Measurements from ENCODE around the gene ART5. TPM values are rescaled to one million over a fixed set of nuclear protein-coding genes. Genes with fewer than 3 reads are reported as not detected.

ART5 gene
- total RNA-seq, 1 donor from 2014 or later = 6.1 TPM

DNA sequence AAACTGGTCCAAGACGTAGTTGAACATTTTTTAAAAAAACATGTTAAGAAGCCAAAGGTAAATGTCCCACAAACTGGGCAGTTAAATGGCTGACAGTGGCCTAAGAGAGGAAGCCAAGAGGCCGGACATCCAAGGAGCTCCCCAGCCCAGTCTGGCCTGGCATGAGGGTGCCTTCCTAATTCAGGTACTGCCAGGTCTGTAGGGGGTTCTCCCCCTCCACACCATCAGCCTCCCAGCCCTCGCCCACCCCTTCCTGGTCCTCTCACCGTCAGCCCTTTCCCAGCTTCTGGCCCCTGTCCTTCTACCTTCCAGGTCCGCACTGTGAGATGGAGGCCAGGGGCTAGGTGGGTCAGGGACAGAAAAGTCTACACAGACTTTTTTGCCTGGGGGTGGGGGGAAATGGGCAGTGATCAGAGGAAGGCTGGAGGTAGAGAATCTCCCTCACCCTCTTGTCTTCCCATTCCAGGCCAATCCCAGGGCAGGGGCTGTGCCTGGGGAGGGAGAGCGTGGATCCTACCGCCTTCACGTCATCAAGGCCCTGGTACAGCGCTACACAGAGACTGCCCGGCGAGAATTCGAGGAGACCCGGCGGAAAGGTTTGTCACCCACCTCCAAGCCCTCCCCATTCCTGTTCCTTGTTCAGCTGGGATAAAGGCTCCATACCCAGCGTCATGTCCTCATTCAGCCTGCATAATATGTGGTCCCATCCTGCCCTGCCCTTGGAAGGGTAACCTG, 6.0 kb downstream of the ART5 start:
- no peak overlapping the region for H3K27ac Mint-ChIP-seq
- no peaks in the 10 kb centered on the region for H3K36me3 Mint-ChIP-seq
- DNase-seq (ENCODE audit: low spot score in 2 of 2, unreplicated experiment in 2 of 2) = no peak
- TF ChIP-seq, protein P1, sequence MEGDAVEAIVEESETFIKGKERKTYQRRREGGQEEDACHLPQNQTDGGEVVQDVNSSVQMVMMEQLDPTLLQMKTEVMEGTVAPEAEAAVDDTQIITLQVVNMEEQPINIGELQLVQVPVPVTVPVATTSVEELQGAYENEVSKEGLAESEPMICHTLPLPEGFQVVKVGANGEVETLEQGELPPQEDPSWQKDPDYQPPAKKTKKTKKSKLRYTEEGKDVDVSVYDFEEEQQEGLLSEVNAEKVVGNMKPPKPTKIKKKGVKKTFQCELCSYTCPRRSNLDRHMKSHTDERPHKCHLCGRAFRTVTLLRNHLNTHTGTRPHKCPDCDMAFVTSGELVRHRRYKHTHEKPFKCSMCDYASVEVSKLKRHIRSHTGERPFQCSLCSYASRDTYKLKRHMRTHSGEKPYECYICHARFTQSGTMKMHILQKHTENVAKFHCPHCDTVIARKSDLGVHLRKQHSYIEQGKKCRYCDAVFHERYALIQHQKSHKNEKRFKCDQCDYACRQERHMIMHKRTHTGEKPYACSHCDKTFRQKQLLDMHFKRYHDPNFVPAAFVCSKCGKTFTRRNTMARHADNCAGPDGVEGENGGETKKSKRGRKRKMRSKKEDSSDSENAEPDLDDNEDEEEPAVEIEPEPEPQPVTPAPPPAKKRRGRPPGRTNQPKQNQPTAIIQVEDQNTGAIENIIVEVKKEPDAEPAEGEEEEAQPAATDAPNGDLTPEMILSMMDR (IDR thresholded peaks at IDR 0.05; ENCODE audit: unreplicated experiment) = no peak
- no peaks in the 10 kb centered on the region for H3K9me3 Mint-ChIP-seq
- H3K4me1 Mint-ChIP-seq = no peaks in the 10 kb centered on the region
- H3K4me3 Mint-ChIP-seq = no peak overlapping the region
- no peaks in the 10 kb centered on the region for H3K27me3 Mint-ChIP-seq (ENCODE audit: low read depth)

DNA sequence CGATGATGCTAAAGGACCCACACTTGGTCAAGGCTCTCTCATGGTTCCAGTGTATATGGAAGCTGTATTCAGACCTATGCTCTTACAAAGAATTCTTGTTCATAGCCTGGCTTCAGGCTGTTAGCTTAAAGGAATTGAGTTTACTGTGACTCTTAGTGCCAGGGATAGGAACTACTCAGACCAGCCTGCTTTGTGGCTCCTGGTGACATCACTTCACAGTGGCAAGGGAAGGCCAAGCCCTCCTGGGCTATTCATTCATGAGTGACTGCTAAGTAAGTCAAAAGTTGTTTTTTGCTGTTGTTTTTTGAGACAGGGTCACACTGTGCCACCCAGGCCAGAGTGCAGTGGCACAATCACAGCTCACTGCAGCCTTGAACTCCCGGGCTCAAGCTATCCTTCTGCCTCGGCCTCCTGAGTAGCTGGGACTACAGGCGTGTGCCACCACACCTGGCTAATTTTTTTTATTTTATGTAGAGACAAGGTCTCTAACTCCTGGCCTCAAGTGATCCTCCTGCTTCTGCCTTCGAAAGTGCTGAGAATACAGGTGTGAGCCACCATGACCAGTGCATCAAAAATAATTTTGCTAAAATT, 9.6 kb downstream of the ART5 start:
- no peaks in the 10 kb centered on the region for H3K4me1 Mint-ChIP-seq
- no peak for DNase-seq (ENCODE audit: low spot score in 2 of 2, unreplicated experiment in 2 of 2)
- H3K27ac Mint-ChIP-seq = no peak overlapping the region
- H3K9me3 Mint-ChIP-seq = no peaks in the 10 kb centered on the region
- TF ChIP-seq, protein P1 (IDR thresholded peaks at IDR 0.05; ENCODE audit: unreplicated experiment) = no peak
- H3K27me3 Mint-ChIP-seq (ENCODE audit: low read depth) = no peaks in the 10 kb centered on the region
- H3K36me3 Mint-ChIP-seq = no peaks in the 10 kb centered on the region
- no peak overlapping the region for H3K4me3 Mint-ChIP-seq

DNA sequence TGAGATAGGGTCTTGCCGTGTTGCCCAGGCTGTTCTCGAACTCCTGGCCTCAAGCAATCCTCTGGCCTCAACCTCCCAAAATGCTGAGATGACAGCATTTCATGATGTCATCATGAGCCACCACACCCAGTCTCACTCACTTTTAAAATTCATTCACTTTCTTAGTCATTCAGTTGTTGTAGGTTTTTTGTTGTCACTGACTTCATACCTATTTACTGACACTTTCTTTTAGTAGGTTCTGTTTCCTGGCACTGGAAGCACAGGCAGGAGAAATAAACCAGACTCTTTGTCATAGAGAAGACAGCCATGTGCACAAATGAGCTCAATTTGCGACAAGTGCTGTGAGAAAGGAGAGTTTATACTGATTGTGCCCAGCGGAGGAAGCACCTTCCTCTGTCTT, 10.5 kb downstream of the ART5 start:
- Mint-ChIP-seq H3K36me3 (no peaks in the 10 kb centered on the region), H3K9me3 (no peaks in the 10 kb centered on the region), H3K4me3 (no peak overlapping the region), H3K27ac (no peak overlapping the region), H3K27me3 (ENCODE audit: low read depth) (no peaks in the 10 kb centered on the region), H3K4me1 (no peaks in the 10 kb centered on the region)
- no peak for DNase-seq (ENCODE audit: low spot score in 2 of 2, unreplicated experiment in 2 of 2)
- TF ChIP-seq, protein P1 (IDR thresholded peaks at IDR 0.05; ENCODE audit: unreplicated experiment) = no peak

DNA sequence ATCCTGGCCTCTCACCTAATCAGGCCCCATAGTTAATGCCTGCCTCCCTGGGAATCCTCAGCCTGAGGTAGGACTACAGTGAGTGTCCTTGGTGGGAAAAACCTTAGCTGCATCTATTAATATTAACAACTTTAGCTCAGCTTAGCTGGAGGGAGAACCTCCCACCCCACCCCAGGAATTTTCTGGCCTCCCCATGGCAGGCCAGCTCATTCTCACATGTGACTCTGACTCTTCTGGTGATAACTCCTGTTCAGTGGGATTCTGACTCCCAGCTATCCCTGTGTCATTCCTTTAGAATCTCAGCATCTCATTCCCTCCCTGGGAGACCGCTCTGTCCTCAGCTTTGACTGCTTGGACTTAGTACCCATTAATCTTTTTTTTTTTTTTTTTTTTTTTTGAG, 14.5 kb downstream of the ART5 start:
- H3K27ac Mint-ChIP-seq = no peak overlapping the region
- H3K4me1 Mint-ChIP-seq = no peaks in the 10 kb centered on the region
- no peaks in the 10 kb centered on the region for H3K9me3 Mint-ChIP-seq
- TF ChIP-seq, protein P1 (IDR thresholded peaks at IDR 0.05; ENCODE audit: unreplicated experiment) = no peak
- no peaks in the 10 kb centered on the region for H3K27me3 Mint-ChIP-seq (ENCODE audit: low read depth)
- H3K36me3 Mint-ChIP-seq = no peaks in the 10 kb centered on the region
- no peak overlapping the region for H3K4me3 Mint-ChIP-seq
- DNase-seq (ENCODE audit: low spot score in 2 of 2, unreplicated experiment in 2 of 2) = no peak

DNA sequence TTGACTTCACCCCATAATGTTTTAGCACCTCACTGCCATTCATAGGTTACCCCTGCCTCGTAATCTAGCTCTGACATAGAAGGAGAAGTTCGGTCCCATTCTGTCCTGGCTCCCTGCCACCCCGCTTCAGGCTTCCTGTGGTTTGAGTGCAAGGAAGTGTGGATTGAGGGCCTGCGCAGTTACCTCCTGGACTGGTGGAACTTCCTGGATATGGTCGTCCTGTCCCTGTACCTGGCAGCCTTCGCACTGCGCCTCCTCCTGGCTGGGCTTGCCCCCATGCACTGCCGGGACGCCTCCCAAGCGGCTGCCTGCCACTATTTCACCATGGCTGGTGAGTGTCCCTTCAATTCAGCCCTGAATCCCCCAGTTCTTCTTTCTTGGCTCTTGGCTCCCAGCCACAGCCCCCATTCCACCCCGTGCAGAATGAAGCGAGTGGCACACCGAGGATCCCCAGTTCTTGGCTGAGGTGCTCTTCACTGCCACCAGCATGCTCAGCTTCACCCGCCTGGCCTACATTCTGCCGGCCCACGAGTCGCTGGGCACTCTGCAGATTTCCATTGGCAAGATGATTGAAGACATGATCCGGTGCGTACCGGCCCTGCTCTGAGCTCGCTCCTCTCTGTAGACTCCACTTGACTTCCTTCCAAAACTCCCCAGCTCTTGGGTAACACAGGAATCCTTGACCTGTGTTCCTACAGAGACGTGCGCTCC, 15.4 kb downstream of the ART5 start:
- no peak for DNase-seq (ENCODE audit: low spot score in 2 of 2, unreplicated experiment in 2 of 2)
- H3K27me3 Mint-ChIP-seq (ENCODE audit: low read depth) = no peaks in the 10 kb centered on the region
- H3K9me3 Mint-ChIP-seq = no peaks in the 10 kb centered on the region
- H3K27ac Mint-ChIP-seq = no peak overlapping the region
- H3K4me1 Mint-ChIP-seq = no peaks in the 10 kb centered on the region
- H3K4me3 Mint-ChIP-seq = no peak overlapping the region
- TF ChIP-seq, protein P1 (IDR thresholded peaks at IDR 0.05; ENCODE audit: unreplicated experiment) = no peak
- H3K36me3 Mint-ChIP-seq = no peaks in the 10 kb centered on the region

Measured in mesothelial cell of epicardium (in vitro differentiated cells).